Hematopoietic multipotent progenitor cell treated with erythropoietin and hydrocortisone succinate and interleukin-3 and kit ligand, for 8 days (in vitro differentiated cells): Measurements from ENCODE around the gene RAPGEF3.

Source experiments
- DNase-seq: peaks from one replicate; pipeline ENCODE4 v3.0.0-alpha.2; 2015

RAPGEF3 gene

DNA sequence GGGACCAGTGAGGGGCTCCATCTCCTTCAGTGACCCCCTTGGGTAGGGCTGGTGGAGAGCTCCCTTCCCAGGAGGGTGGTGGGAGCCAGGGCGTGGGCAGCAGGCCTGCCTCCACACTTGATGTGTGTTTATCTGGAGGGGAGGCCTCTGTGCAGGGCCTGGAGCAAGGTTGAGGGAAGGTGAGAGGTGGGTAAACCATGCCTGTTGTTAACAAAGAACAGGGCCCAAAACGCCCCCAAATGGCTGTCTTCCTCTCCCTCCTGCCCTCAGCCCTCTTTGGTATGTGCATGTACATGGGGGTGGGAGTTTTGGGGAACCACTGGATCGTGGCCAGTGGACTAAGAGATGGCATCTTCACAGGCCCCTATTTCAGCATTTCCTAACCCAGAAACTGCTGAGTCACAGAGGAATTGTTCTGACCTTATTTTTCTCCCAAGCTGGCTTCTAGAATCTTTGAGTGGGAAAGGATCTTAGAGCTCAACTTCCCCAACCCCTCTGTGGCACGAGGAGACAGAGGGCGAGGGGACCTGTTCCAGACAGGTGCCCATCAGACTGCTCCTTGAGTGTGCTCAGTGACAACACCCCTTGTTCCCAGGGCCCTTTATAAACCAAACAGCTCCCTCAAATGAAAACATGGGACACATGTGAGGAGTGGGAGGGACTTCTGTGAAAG lies 17.9 kb upstream of the RAPGEF3 start:
- peak; percentile 66 for DNase-seq

GRCh38 chr12:47775100-47775911 lies 16.6 kb upstream of the RAPGEF3 start:
- DNase-seq, result peak; percentile 93

DNA sequence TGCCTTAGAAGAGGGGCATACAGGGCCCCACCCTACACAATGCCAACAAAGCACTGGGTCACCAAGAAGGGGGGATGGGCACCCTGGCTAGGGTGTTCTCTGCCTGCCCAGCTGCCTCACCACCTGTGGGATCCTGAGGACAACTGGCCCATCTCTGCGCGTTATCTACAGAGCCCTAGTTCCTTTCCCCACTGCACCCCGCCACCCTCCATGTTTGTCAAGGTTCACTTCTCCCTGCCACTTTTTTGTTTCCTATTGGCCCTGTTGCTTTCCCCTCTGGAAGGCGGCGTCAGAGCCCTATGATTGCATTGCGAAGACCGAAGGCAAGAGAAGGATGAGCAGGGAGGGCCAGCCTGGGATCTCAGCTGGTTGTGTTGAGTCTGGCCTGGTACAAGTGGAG lies 16.0 kb upstream of the RAPGEF3 start:
- DNase-seq, result peak; percentile 46

DNA sequence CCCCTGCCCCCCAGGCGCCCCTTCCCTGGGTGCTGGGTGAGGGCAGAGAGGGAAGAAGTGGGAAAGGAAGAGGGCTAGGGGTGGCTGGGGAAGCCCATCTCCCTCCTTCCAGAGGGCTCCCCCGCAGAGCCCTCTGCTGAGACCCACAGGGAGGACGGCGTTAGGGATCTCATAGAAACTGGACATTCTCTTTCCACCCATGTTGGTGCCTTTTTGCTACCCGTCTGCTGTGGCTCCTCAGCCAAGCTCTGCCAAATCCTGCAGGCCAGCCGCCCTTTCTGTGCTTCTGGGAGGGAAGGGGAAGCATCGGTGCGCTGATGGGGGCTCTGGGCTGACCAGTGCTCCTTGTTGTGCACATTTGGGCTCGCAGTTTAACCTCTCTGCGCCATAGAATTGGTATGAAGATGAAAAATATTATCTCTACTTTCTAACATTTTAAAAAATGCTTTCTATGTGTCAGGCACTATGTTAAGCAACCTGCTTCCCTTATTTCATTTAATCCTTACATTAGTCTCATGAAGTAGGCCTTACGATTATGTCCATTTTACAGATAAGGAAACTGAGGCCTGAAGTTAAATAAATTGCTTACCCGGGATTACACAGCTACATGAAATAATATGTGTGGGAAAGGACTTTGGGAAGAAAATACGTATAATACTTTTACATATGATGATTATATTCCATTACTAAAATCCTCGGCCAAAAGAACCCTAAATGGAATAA lies 15.3 kb upstream of the RAPGEF3 start:
- peak; percentile 32 for DNase-seq

- DNase-seq, result peak; percentile 70
These were observed 14.6 kb upstream of the RAPGEF3 start, which contains the start of gene SLC48A1 for GRCh38 chr12:47773062-47773857. Gene SLC48A1 (plus strand): TSS chr12:47773238. CDS start chr12:47773305, 67 bp downstream.

DNA sequence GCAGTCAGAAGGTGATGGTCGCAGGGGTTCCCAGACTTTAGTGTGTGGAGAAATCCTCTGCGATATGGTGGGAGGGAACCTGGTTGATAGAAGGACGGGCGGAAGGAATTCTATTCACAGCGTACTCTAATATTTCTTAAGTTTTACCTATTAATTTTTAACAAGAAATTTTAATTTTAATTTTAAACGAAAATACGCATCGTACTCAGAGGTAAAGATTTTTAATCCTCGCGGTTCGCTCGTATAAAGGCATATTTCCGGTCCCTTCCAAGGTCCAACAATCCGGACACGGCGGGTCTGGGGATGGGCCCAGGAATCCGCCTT lies 14.0 kb upstream of the RAPGEF3 start:
- DNase-seq, result no peak

- DNase-seq, result no peak
These were observed 13.5 kb upstream of the RAPGEF3 start for GRCh38 chr12:47772094-47772660.

- no peak for DNase-seq
These were observed 12.6 kb upstream of the RAPGEF3 start for GRCh38 chr12:47771304-47771703.

DNA sequence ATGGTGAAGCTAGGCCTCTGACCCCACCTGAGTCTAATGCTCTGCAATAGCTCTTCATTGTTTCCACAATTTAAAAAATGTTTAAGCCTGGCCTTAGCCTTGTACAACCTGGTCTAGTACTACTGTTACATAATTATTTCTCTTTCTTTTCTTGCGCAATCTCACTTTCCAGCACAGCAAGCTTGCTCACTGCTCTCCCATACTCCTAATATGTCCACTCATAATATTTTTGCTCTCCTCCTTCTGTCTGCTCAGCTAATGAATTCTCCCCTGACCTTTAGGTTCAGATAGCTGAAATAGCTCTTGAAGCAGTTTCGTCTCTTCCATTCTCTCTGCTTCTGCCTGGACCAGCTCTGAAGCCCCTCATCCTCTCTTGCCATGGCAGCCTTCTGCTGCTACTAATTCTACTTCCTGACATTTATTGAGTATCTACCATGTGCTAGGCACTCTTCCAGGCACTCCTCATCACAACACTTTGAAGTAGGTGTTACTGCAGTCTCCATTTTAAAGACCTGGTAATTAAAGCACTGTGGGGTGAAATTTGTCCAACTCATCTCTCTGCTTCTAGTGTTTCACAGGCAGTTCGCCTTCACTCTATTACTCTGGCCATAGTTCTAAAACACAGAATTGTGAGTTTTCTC lies 11.5 kb upstream of the RAPGEF3 start:
- DNase-seq, result no peak

GRCh38 chr12:47769234-47770085 lies 10.8 kb upstream of the RAPGEF3 start:
- no peak for DNase-seq

DNA sequence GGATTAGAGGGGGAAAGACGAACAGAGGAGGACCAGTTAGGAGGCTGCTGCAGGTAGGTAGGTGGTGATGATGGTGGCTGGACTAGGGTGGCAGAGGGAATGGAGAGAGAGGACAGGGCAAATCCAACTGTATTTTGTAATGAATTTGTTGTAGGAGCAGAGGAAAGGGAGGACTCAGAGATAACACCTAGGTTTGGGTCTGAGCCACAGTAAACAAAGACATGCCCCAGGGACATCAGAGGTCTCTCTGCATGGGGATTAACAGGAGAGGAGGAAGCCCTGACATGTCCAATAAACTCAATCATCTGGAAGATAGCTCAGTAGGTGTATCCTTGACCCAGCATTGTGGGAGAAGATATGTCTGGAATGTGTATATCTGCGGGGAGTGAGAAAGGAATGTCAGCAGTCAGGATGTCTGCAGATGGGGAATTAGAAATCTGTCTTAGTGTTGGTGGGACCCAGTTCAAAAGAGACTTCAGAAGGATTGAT lies 9.7 kb upstream of the RAPGEF3 start:
- no peak for DNase-seq

DNA sequence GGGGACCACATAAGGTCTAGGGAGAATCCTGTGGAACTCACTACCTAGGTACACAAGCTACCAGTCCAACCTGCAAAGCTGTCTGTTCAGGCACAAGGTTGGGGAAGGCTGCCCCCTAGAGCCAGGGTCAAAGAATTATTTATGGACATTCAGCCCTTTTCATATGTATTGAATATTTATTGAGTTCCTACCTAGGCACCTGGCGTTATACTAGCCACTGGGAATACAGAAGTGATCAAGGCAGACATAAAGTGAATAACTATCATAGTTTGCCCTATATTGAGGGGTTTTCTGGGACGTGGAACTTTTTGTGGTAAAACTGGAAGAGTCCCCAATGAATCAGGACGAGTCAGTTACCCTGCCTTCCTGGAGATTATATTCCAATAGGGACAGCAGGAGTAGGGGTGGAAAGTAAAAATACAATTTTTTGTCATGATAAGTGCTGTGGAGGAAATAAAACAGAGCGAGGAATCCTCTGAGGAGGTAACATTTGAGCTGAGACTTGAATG lies 8.6 kb upstream of the RAPGEF3 start:
- DNase-seq, result peak; percentile 82

DNA sequence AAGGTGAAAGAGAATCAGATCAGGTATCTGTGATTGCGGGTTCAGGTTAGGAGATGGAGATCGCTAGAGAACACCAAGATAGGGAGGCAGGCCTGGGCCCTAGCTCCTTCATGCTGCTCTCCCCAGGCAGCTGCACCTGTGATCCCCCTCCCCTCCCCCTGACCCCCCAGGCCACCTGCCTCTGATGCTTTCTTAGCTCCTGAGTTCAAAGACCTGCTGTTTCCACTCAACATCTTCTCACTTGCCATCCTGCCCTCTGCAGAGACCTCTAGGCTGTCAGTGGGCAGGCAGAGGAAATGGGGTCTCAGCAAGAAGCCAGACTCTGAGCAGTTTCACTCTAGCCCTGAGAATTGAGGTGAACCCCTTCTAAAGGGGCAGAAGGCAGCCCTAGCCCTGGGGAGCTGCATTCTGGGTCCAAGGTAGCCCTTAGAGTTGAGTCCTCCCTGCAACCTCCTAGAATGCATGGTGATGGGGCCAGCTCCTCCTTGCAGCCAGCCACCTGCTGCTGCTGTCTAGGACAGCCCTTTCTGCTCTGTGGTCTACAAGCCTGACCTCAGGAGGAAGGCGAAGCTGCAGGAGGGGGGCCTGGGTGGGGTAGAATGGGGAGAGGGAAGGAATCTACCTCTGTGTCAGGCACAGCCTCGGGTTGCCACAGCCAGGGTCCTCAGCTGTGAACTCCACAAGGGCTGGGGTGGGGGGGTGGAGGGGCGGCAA lies 8.0 kb upstream of the RAPGEF3 start:
- no peak for DNase-seq

GRCh38 chr12:47763481-47764346 lies 5.0 kb upstream of the RAPGEF3 start:
- no peak for DNase-seq

- peak; percentile 27 for DNase-seq
These were observed 4.3 kb upstream of the RAPGEF3 start for GRCh38 chr12:47762850-47763465.

- no peak for DNase-seq
These were observed 171 bp downstream of the RAPGEF3 start for GRCh38 chr12:47758584-47758833.

GRCh38 chr12:47757840-47758583 lies 668 bp downstream of the RAPGEF3 start:
- DNase-seq, result no peak

DNA sequence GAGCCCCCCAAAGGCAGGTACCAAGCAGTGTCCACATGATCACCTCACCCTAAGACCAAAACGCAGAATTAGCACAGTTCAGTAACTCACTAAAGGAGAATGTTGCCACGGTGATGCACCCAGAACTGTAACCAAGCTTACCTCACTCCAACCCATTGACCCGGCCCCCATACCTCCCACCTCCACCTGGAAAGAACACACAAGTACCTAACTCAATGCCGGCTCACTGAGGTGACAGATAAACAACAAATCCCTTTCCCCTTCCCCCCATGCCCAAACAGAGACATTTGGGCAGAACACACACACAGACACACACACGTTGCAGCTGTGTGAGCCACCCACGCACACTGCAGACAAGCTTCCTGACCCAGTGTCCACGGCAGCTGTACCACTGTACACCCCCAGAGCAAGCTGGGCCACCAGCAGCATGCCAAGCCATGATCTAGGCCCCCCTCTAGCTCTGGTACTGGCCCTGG lies 1.3 kb downstream of the RAPGEF3 start:
- DNase-seq, result no peak
